Ovary (tissue), 3 donors: ENCODE measurements around the gene MAPK8IP3.

Experiments
- CTCF ChIP-seq, 3 donors: fragments of 450-650 bp in 2 of 3; fragments of 200-600 bp in 1 of 3; IDR thresholded peaks; one replicate each; pipeline versions ENCODE4 v1.5.1 to v1.8.0; 2016 to 2022; ENCODE audit warnings: antibody characterized with exemption in 3 of 3, mild to moderate bottlenecking in 1 of 3
- EP300 ChIP-seq: sonication (generic); formaldehyde crosslinking; IDR thresholded peaks from one replicate; pipeline ENCODE4 v1.6.1; 2017; ENCODE audit warnings: antibody characterized with exemption
- donor health status: DM: no; HTN: no; CAD: no.

- no peak for TF ChIP-seq CTCF (IDR thresholded peaks at IDR 0.05)
- no peak for TF ChIP-seq EP300
Measured at GRCh38 chr16:1810106-1810505, 104.1 kb downstream of the MAPK8IP3 start.
